GM21737 (cell line): ENCODE measurements around the gene SFMBT1.

ENCODE experiments used
- ATAC-seq: cut with Tn5 transposase; IDR thresholded peaks from one replicate; pipeline ENCODE4 v1.9.1; 2021; ENCODE audit warnings: mild to moderate bottlenecking, moderate library complexity; ENCODE audit not compliant: unreplicated experiment

The SFMBT1 gene

GRCh38 chr3:52857864-52858263 lies 188.0 kb downstream of the SFMBT1 start:
- no peak for ATAC-seq

GRCh38 chr3:52857133-52857532 lies 188.7 kb downstream of the SFMBT1 start:
- no peak for ATAC-seq

- ATAC-seq = no peak
These were observed 189.2 kb downstream of the SFMBT1 start for GRCh38 chr3:52856666-52857065.

GRCh38 chr3:52854013-52854412 lies 191.9 kb downstream of the SFMBT1 start:
- no peak for ATAC-seq
